Suprapubic skin (tissue), 4 donors: ENCODE results near the gene PPP1R13B. TPM values are rescaled to one million over a fixed set of nuclear protein-coding genes. Genes with fewer than 3 reads are reported as not detected.
A peak's percentile ranks its signal among the peaks of the same experiment; 100 is the strongest.

Experiments used
- DNase-seq, 2 donors: peaks; one replicate each; pipeline ENCODE4 v3.0.0-alpha.2; 2019; ENCODE audit warnings: low spot score in 2 of 2
- H3K27ac ChIP-seq: fragments of 200-600 bp; sonication (generic); one replicate; pipeline ENCODE4 v1.5.1; 2019
- H3K27me3 ChIP-seq: fragments of 200-600 bp; sonication (generic); one replicate; pipeline ENCODE4 v1.5.1; 2019
- H3K36me3 ChIP-seq: fragments of 200-600 bp; sonication (generic); one replicate; pipeline ENCODE4 v1.5.1; 2019
- H3K4me1 ChIP-seq: fragments of 200-600 bp; sonication (generic); one replicate; pipeline ENCODE4 v1.5.1; 2019
- H3K4me3 ChIP-seq: fragments of 200-600 bp; sonication (generic); one replicate; pipeline ENCODE4 v1.5.1; 2019; ENCODE audit warnings: mild to moderate bottlenecking
- H3K9me3 ChIP-seq: fragments of 200-600 bp; sonication (generic); one replicate; pipeline ENCODE4 v1.5.1; 2019
- EP300 ChIP-seq: sonication (generic); formaldehyde crosslinking; IDR thresholded peaks from one replicate; pipeline ENCODE4 v1.6.1; 2017; ENCODE audit warnings: antibody characterized with exemption
- POLR2A ChIP-seq, 2 donors: fragments of 450-650 bp; IDR thresholded peaks; one replicate each; pipeline ENCODE4 v1.6.1; 2017; ENCODE audit warnings: antibody characterized with exemption in 2 of 2, mild to moderate bottlenecking in 2 of 2, moderate library complexity in 2 of 2
- POLR2AphosphoS5 ChIP-seq, 3 donors: sonication (generic); formaldehyde crosslinking; IDR thresholded peaks; one replicate each; pipeline ENCODE4 v1.6.1; 2017; ENCODE audit warnings: antibody characterized with exemption in 3 of 3
- WGBS: methylation state at CpG from one replicate; pipeline ENCODE4 v1.1.5; 2018; 5-methylcytosine and 5-hydroxymethylcytosine counted together
- total RNA-seq, 4 donors: library from RNA; depleted of rRNA; stranded (reverse); fragments of >200 nt; gene quantifications; one replicate each; pipeline ENCODE4 v1.1.0, GENCODE V29; 2016
- TF ChIP-seq, protein P1 (sequence below), 2 donors: fragments of 200-600 bp in 1 of 2; fragments of 450-650 bp in 1 of 2; sonication (generic) in 1 of 2; IDR thresholded peaks; one replicate each; pipeline ENCODE4 v1.5.1; 2016 to 2019; ENCODE audit warnings: antibody characterized with exemption in 2 of 2, mild to moderate bottlenecking in 1 of 2, moderate library complexity in 1 of 2

The PPP1R13B gene
- total RNA-seq, 4 donors from 2014 or later: 21.7 to 51.6 (median 36.4) TPM

DNA sequence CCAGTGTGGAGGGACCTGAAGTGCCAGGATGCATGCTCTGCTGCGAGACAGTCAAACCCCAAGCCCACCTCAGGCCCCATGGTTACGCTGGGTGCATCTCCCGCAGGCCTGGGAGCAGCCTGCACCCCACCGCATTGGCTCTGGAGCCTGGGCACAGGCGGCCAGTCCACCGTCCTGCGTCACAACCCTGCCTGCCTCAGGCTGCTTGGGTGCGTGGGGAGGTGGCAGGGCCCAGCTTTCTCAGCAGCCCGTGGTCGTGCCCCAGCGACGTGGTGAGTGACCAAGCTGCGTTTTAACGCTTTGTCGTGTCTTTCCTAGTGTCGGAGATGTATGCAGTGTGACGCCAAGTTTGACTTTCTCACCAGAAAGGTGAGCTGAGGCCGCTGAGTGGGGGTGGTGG is 120.9 kb downstream of the PPP1R13B start:
- H3K36me3 ChIP-seq: peaks cover 48% of the 10 kb centered on the region
- 98% methylated on average over 9 of the region's 18 CpGs for WGBS

DNA sequence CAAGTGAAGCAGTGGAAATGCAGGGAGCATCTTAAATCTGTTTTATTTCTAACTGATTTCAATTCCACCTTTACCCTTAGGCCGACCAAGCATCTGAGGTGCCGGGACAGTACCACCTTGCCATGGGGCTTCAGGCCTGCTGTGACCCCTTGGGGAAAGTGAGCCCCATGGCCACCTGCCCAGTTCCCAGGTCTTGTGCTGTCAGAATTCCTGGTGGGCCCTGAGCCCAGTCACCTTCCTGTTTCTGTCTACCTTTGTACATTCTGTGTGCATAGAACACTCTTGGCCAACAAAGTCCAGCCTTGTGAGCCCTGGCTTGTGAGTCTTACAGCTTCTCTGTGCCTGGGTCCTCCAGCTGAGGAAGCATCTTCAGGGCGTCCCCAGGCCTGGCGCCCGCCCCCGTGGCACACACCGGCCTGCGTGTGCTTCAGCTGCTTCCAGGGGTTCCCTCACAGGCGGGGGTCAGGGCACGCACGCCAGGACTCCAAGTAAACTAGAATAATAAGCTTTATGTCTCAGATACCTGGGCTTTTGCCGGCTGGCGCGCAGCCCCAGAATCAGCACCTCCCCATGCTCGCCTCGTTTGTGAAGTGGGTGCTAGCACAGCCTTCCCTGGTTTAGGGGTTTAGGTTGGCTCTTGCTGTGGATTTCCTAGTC is 121.5 kb downstream of the PPP1R13B start:
- Histone ChIP-seq H3K4me3 (no peak overlapping the region), H3K9me3 (no peaks in the 10 kb centered on the region), H3K27me3 (no peaks in the 10 kb centered on the region), H3K36me3 (peaks cover 48% of the 10 kb centered on the region), H3K4me1 (peaks cover 63% of the 10 kb centered on the region), H3K27ac (no peak overlapping the region)
- 86% methylated on average over 6 of the region's 16 CpGs for WGBS
- no peak for TF ChIP-seq POLR2A (IDR thresholded peaks at IDR 0.05)
- no peak for TF ChIP-seq EP300
- no peak for TF ChIP-seq POLR2AphosphoS5 (IDR thresholded peaks at IDR 0.05)
- TF ChIP-seq, protein P1, sequence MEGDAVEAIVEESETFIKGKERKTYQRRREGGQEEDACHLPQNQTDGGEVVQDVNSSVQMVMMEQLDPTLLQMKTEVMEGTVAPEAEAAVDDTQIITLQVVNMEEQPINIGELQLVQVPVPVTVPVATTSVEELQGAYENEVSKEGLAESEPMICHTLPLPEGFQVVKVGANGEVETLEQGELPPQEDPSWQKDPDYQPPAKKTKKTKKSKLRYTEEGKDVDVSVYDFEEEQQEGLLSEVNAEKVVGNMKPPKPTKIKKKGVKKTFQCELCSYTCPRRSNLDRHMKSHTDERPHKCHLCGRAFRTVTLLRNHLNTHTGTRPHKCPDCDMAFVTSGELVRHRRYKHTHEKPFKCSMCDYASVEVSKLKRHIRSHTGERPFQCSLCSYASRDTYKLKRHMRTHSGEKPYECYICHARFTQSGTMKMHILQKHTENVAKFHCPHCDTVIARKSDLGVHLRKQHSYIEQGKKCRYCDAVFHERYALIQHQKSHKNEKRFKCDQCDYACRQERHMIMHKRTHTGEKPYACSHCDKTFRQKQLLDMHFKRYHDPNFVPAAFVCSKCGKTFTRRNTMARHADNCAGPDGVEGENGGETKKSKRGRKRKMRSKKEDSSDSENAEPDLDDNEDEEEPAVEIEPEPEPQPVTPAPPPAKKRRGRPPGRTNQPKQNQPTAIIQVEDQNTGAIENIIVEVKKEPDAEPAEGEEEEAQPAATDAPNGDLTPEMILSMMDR (IDR thresholded peaks at IDR 0.05): no peak
- no peak for DNase-seq

More for the DNA sequence above, 120.9 kb downstream of the PPP1R13B start:
- TF ChIP-seq, protein P1 (IDR thresholded peaks at IDR 0.05): no peak
- TF ChIP-seq POLR2A (IDR thresholded peaks at IDR 0.05) (no peak), POLR2AphosphoS5 (IDR thresholded peaks at IDR 0.05) (no peak), EP300 (no peak)
- H3K27me3 ChIP-seq: no peaks in the 10 kb centered on the region
- H3K27ac ChIP-seq: no peak overlapping the region
- H3K9me3 ChIP-seq: no peaks in the 10 kb centered on the region
- DNase-seq: no peak
- peaks cover 57% of the 10 kb centered on the region for H3K4me1 ChIP-seq
- H3K4me3 ChIP-seq: no peak overlapping the region

DNA sequence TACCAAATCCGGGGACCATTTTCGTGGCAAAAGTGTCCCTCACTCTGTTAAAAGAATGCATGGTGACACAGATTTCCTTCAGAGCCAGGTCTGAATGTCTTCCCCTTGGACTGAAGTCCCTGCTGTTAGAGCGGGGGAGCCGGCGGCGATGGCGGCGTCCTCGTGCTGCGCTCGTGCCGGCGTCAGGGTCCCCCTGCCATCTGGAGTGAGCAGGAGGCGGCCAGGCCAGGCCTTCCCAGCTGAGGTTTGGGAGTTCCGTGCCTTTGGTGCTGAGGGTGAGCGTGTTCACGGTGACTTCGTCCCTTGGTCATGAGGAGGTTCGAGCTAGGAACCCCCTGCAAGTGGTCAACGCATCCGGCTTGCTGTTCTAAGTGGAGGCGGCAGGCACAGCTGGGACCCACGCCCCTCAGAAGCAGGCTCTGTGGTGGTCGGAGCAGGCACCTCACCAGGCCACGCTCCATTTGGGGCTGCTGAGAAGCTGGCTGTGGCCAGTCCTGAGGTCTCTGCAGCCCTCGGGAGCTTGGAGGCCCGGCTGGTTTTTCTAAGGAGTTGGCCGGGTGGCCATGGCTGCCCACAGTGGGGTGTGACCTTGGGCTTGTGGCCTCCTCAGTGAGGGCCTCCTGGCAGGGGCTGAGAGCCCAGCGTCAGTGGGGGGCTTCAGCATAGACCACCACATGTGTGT is 122.2 kb downstream of the PPP1R13B start:
- Histone ChIP-seq H3K9me3 (no peaks in the 10 kb centered on the region), H3K27me3 (no peaks in the 10 kb centered on the region), H3K36me3 (peaks cover 43% of the 10 kb centered on the region), H3K4me3 (no peak overlapping the region), H3K27ac (no peak overlapping the region), H3K4me1 (peaks cover 56% of the 10 kb centered on the region)
- 87% methylated on average over 13 of the region's 29 CpGs for WGBS
- DNase-seq: no peak
- TF ChIP-seq EP300 (no peak), POLR2AphosphoS5 (IDR thresholded peaks at IDR 0.05) (no peak), POLR2A (IDR thresholded peaks at IDR 0.05) (no peak)
- TF ChIP-seq, protein P1 (IDR thresholded peaks at IDR 0.05): no peak

DNA sequence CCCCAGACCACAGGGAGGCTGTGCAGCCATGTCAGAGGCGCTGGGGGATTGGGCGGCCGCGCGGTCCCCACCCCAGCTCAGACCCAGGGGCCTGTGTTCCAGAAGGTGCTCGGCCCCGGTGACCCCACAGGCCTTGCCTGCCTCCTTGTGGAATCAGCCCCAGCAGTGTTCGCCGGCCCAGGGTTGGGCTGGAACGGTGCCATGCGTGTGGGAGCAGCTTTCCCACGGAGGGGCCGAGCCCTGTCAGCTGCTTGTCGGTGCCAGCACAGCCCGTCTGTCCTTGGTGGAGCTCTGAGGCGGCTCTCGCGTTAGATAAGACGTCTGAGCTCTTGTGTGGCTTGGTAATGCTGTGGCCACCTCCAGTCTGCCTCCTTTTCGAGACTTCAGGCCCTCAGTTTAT is 123.3 kb downstream of the PPP1R13B start:
- H3K4me1 ChIP-seq: peaks cover 57% of the 10 kb centered on the region
- 56% methylated on average over 12 of the region's 20 CpGs for WGBS
- H3K27me3 ChIP-seq: no peaks in the 10 kb centered on the region
- no peak overlapping the region for H3K4me3 ChIP-seq
- no peak for TF ChIP-seq POLR2A (IDR thresholded peaks at IDR 0.05)
- TF ChIP-seq POLR2AphosphoS5 (IDR thresholded peaks at IDR 0.05): no peak
- TF ChIP-seq EP300: no peak
- TF ChIP-seq, protein P1 (IDR thresholded peaks at IDR 0.05): peak in 1 of 2 donors; percentile 15
- peaks cover 33% of the 10 kb centered on the region for H3K36me3 ChIP-seq
- no peaks in the 10 kb centered on the region for H3K9me3 ChIP-seq
- peak overlapping the region; percentile 70 for H3K27ac ChIP-seq
- no peak for DNase-seq

DNA sequence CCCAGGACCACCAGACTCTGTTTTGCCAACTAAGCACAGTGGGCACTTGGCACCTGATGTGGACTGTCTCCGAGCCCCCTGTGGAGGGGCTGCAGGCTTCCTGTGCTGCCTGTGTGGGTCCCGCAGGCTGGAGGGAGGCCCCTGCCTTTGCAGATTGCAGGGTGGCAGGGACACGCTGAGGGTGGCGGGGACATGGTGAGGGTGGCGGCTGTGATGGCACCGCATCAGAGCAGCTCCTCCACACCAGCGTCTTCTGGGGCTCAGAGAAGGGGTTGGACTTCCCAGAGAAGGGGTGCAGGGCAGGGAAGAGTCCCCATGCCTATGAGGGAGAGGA is 123.7 kb downstream of the PPP1R13B start:
- peaks cover 28% of the 10 kb centered on the region for H3K36me3 ChIP-seq
- 61% methylated on average over 4 of the region's 7 CpGs for WGBS
- peaks cover 57% of the 10 kb centered on the region for H3K4me1 ChIP-seq
- no peak for DNase-seq
- no peaks in the 10 kb centered on the region for H3K9me3 ChIP-seq
- TF ChIP-seq POLR2A (IDR thresholded peaks at IDR 0.05) (no peak), POLR2AphosphoS5 (IDR thresholded peaks at IDR 0.05) (no peak), EP300 (no peak)
- TF ChIP-seq, protein P1 (IDR thresholded peaks at IDR 0.05): no peak
- no peak overlapping the region for H3K4me3 ChIP-seq
- H3K27me3 ChIP-seq: no peaks in the 10 kb centered on the region
- peak overlapping the region; percentile 70 for H3K27ac ChIP-seq
